Islet precursor cell (in vitro differentiated cells): ENCODE data around the gene TBX15.
A peak's percentile ranks its signal among the peaks of the same experiment; 100 is the strongest.

Source experiments
- DNase-seq: peaks from one replicate; pipeline ENCODE4 v3.0.0-alpha.2; 2018

The TBX15 gene

DNA sequence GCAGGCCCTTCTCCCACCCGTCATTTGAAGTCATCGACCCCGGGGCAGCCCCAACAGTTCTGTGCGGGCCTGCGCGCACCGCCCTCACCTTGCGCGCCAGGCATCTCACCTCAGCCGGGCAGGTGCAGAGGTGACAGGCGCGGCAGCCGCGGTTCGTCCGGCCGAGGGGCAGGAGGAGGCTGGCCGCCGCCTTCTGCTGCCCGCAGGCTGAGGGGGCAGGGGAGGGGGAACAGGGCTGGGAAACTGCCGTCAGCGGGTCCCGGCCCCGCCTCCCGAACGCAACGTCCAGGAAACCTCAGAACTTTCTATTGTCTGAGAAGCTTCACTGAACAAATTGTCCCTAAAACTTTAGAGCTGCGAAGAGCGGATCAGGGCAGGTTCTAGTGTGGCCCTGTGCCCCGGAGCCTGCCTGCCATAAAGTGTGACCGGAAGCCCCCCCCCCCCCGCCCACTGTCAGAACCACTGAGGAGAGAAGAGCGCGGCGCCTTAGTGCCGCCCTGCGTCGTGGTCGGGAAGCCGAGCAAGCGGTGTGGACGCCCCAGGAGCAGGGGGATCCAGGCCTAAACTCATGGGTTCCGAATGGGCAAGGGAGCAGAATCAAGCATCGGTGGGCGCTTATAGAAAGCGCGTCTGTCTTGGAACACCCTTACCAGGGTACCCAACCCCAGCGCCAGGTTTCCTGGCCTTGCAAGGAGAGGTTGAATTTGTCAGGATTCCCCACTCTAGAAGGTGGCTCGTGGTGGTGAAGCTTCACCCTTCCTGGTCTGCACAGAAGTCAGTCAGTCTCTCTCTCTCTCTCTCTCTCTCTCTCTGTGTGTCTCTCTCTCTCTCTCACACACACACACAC is 13.3 kb upstream of the TBX15 start:
- peak; percentile 54 for DNase-seq

DNA sequence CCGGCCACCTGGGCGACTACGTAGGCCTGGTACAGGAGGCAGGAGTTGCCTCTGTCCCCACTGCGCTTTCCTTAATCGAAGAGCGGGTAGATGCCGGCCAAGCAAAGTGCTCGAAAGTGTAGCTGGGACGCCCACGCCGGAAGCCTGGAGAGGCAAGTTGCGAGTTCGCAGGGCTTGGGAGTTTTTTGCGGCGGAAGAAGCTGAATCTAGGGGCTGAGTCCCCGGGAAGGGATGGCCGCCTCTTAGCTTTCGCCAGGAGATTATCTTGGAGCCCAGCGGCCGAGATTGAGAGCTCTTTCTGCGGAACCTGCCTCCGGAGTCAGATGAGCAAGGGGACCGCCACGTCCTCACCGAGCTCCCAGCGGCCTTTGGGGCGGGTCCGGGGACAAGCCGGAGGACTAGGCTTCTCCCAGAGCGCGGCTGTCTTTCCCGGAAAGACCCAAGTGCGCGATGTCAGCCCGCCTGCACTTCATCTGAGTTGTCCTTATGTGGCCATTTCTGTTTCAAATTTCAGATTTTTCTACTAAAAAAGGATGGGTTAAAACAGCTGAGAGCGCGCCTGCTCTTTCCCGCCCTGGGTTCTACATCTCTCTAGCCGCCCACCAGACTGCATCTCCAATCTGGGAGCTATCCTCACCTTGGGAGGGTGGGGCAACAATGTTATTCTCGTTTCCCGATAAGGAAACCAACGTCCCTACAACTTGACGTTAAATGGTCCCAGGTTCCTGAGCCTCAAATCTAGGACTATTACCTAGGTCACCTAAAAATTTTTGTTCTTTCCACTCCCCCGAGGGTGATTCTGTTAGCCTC is 12.4 kb upstream of the TBX15 start:
- peak; percentile 58 for DNase-seq

DNA sequence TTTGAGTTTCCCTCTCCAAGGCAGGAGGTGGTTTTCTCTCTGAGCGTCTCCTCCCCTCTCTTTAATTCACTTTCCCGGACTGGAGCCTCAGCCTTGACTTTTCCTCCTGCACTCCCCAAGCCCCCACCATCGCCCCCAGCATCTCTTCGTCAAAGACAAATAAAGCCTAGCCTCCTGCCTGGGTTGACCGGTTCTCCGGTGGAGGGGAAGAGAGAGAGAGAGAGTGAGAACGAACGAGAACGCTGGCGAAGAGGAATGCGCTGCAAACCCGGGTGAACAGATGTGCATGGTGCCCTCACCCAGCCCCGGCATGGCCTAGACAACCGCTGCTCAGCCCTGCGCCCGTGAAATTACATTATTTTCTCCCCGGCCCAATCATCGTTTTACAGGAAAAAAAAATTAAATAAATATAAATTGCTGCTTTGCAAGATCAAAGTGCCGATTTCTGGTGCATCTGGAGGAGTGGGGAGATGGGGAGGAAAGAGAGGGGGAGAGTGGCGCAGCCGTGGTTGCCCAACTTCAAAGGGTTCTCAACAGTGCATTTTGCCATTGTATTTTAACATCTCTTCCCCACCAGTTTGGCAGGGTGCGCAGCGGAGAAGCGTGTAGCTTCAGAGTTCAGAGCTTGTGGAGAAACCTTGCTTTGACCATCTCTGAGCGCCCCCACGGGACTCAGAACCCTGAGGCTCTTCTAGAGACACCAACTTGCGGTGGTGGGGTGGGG is 11.4 kb upstream of the TBX15 start:
- no peak for DNase-seq

DNA sequence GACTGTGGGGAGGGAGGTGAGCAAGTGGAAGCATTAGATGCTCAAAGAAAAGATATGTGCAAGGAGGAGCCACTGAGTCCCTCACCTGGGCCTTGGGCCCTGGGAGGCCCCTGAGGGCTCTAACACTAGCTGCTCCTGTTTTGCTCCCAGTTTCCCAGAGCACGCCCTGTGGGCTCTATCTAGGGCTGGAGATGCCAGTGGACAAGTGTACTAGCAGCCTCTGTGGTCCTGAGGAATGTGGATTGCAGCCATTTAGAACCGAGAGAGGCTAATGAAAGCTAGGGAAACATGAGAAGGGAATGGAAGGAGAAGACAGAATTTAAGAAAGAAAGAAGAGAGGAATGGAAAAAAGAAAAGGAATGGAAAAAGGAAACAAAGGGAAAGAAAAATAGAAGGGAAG is 10.0 kb upstream of the TBX15 start:
- peak; percentile 80 for DNase-seq

DNA sequence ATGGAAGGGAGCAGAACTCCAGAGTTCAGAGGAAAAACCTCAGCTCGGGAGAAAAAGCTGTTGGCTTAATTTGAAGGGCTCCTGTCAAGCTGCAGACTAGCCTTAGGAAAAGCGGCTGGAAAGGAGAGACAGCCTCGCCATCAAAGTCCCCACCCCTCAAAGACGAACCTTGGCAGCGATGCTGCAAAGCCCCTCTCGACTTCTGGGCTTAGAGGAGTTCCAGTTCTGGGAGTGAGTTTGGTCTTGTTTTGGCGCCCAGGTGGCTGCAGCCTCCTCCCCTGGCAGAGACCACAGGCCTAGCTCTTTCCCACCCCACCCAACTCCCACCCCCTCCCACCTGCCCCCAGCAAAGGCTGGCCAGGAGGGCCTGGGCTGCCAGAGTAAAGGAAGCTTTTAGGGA is 9.1 kb upstream of the TBX15 start:
- DNase-seq = no peak

DNA sequence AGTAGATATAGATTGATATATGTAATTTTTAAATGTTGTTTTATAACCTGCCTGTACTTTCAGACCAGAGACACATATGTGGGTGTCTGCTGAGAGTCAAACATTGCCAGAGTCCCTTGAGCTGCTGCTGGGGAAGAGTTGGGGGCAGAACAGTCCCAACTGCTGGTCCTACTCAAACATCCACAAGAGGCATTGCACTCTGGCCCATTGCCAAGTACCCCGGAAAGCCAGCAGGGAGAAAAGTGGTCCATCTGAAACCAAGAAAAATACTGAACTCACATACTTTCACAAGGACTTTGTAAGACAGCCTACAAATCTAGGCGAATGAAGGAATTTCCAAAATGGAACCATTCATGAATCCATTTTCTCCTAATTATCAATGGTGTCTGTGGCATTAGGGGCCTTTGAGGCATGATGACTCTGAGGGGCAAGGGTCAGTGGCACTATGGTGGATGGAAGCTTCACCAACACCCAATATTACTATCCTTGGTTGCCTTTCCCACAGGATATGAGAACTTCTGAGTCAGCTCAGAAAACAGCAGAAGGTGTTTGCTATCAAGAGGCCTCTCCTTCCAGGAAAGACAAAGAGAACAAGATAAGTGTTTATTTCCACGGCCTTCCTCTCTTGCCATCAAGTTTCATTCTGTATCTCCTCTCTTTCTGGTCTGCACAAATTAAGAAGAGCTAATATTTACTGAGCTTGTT is 7.3 kb upstream of the TBX15 start:
- no peak for DNase-seq

DNA sequence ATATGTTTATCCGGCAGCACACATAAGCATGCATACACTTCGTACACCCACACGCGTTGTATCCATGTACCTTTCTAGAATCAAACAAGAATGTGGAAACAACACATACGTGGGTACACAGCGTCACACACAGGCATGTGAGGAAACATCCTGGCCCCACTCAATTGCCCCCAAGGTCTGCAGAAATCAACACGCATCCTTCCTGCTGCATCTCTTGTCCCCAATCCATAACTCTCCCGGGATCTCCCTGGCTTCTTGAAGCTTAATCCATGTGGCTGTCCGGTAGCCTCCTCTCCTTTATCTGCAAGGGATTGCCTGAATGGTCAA is 5.5 kb upstream of the TBX15 start:
- no peak for DNase-seq

DNA sequence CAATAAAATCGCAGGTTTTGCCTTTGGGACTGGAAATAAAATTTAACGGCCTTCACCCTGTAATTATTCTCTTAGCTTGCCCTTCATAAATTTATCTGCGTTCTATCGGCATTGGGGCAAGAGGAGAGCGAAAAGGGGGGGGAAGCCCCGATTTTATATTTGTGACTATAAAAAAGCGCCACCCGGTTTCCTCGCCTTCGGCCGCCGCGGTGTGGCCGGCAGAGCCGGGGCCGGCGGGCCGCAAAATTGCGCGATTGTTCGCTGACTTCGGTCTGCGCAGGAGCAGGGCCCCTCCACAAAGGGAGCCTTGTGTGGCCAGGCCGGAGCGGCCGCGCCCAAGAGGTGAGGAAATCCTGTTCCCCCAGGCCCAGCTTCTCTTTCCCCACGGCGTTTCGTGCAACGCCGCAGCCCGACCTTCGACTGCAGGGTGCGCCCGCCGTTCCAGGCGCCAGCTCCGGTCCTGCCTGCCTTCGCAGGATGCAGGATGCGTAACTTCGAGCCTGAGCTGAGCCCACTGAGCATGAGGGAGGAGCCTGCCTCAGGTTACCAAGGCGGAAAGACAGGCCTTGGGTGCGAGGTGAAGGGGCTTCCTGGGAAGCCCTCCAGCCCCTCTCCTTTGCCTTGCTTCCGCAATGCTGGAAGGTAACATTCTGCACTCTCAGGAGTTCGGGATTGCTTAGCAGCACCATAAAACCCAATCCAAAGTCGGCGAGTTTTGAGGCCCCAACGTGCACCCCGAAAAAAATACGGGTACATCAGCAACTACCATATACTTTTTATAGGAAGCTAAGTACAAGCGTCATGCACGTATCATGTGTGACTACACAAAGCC is 4.9 kb upstream of the TBX15 start:
- DNase-seq = peak; percentile 76

DNA sequence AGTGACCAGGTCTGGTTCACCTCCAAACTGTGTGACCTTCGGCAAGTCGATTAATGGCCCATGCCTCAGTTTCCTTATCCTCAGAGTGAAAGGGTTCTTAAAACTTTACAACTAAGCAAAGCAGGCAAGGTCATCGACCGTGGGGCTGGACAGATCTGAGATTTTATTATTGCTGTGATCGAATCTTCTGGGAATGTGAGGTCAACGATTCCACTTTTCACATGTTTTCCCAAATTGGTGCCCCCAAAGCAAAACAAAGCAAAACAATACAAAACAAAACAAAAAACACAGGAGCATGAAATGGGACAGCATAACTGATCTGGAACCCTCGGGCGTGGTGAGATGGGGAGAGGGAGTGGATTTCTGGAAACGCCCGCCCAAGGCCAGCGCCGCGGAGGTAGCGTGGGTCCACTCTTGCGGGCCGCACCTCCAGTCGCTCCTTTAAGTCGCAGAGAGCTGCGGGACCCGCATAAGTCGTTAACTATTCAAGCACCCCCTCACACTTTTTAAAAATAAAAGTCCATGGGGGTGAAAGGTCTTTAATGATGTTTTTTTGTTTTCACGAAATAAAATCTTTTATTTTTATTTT is 4.2 kb upstream of the TBX15 start:
- no peak for DNase-seq

DNA sequence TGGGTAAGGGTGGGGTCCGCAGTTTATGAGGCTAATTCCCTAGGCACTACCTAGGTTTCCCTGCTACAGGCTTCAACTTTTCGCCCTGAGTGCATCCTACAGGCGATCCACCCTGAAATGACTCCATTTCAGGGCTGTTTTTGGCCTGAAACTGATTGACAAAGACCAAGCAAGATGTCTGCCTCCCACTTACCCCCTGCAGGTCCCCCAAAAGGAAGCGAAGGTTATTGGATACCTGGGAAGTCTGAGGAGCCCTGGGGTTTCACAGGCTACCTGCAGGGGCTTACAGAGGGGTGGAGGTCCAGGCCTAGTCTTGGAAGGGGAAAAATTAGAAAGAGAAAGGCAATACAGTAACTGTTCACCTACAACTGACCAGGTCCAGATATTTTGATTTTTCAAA is 3.3 kb upstream of the TBX15 start:
- no peak for DNase-seq

DNA sequence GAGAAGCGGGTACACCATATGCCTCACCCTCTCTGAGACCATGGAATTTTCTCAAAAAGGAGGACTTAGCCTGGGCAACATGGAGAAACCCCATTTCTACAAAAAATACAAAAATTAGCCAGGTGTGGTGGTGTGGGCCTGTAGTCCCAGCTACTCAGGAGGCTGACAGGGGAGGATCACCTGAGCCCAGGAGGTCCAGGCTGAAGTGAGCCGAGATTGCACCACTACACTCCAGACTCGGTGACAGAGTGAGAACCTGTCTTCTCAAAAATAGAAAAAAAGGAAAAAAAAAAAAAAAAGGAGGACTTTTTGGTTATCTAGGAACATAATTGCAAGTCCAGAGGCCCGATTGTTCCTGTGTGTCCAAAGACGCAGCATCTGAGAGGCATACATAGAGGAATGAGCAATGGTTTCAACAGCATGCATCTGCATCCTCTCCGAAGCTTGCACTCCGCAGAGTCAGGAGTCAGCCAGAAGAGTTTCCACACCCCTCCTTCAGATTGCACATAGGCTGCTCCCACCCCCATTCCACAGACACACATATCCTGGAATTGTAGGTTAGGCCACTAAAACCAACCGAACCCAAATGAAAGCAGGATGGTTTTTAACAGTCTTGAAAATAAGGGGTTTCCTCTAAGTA is 2.5 kb upstream of the TBX15 start:
- no peak for DNase-seq

DNA sequence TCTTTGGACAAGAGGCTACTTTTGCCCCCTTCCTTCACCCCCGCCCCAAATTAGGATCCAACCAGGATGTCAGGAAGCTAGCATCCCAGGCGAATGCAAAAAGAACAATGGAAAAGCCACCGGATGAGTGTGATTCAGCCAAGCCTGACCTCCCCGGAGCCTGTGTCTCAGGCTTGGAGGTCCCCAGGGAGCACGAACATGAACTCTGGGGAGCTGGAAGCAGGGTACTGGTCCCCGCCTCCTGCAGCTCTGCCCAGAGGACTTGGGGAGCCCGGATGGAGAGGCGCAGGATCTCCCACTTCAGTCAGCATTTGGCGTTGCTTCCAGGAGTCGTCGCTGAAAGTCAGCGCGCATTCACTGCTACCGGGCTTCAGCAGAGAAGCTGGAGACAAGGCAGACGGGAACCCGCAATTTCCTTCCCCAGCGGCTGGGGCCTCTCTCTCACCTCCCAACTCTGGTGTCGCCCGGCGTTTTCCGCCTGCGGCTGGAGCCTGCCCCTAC is 1.8 kb upstream of the TBX15 start:
- no peak for DNase-seq

DNA sequence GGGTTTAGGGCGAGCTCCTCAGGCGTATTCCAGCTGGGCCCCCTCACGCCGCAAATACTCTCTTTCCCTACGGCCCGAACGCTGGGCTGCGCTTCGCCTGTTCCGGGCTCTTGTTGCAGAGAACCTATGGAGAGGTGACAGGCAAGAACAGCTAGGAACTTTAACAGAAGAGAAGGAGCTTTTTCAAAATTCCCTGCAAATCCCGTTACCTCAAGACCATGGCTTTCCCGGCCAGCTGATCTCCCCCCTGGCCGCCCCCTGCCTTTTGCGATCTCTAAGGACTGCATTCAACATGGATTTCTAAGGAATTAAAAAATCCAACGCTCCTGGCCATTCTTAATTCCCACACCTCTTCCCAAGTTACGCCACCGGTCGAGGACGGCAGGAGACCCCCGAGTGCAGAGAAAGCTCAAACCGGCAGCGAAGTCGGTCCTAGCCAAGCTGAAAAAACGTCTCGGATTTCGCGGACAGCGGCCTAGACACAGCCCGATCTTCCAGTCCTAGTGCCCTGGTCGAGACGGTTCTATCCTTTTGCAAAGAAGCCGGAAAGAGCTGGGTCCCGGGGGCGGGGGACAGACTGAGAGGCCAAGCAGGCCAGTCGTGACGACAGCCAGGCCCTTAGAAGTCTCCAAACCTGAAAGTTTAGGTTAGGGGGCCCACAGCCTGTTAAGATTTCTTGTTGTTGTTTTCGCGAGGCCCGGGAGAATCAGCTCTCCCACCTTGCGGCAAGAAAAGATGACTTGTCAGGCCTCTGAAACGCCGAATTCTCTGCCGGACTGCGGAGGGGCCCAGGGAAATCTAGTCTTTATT is 1.1 kb upstream of the TBX15 start:
- peak; percentile 90 for DNase-seq

DNA sequence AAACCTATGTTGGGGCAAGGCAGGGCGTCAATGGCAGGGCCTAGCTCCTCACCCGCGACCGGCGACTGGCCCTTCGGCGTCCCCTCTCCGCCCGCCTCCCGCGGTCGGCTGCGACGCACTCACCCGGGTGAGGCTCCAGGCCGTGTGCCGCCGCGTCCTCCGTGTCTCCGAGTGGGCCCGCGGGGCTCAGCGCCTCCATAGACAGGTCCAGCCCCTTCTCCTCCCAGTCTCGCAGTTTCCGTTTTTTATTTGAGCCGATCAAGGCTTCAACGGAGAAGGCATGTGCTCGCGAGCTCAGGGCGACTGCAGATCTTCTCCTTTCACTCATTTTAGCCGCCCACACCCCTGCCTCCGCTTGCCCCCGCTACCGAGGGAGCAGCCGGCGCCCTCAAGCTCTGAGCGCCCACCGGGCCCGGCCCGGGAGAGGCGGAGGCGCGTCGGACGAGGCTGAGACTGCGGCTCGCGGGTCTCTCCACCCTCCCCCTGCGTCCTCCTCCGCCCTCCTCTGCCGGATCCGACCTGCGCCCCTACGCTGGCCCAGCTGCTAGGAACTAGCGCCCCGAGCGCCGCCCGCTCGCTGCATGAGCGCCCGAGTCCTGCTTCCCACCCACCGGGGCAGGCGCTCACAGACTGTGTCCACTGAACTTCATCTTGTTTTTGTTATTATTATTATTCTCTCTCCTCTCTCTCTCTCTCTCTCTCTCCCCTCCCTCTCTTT is 516 bp downstream of the TBX15 start:
- DNase-seq = peak; percentile 76

DNA sequence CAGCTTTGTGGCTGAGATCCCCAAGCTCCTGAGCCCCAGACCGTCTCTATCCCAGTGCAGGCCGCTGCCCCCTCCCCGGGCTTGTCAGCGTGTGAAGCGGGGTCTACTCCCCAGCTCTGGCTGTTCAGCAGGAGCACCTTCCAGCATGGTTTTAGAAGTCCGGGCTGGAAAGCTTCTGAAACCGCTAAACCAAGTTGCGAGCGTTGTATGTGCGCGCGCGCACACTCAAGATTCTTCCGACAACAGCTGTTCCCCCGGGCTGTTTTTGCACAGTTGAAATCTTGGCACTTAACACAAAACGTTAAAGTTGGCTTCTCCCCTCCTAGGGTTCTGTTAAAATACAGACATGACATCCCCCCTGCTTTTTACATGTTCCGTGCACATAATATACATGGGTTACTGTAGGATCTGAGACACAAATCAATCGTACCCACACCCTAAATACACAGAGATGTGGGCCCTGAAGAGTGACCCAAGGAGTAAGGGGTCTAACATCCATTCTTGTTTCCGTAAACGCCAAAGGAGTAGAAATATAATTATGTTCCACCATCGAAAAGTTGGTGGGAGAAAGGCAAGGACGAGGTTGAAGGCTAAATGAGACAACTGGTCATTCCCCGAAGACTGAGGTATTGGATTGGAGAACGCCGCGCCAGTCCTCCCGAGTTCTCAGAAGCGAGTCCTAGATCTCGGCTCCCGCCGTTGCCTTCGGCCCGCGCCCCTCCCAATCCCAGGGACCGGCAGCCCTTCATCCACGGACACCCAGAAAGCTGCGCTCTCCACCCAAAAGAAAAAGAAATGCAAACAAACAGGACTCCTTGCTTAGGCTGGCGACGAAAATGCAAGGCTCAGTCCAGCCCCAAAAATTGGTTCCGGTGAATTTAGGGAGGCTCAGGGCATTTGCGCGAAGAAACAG is 1.3 kb downstream of the TBX15 start:
- DNase-seq = no peak

DNA sequence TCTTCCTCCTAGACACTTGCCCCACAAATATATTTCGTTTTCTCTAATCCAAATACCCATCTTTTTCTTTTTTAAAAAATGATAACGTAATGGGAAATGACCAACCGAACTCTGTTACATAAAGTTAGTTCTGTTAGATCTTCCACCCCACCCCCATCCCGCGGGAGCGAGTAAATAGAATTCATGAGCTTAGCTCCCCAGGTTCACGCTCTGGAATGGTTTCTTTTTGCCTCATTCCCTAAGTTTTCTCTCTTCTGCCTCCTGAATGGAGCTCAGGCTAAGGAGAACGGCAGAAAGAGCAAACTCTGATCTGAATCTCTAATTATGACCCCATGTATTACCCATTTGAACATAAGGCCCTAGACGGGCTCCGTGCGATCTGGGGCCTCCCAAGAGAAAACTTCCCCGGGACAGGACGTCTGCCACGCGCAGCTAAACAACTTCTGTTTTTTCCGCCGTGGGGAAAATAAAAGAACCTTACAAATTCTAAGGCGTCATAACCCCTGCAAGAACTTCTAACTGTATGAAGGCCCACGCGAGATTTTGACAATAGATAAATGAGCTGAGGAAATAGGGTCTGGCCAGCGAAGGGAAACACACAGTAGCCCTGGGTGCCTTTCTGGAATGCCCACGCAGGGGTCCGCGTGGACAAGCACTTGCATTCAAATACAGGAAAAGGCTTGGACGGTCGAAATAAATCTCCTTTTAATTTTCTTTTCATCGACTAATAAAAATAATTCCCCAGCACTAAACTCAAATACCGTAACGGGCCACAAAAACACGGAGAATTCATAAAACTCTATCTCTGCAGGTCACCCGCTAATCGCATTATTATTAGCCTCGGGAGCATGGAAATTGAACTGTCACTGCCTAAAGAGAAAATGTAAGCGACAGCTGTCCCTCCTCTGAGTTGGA is 2.2 kb downstream of the TBX15 start:
- DNase-seq = no peak
